H1 (cell line): ENCODE measurements around the gene PCCA. TPM values are rescaled to one million over a fixed set of nuclear protein-coding genes. Genes with fewer than 3 reads are reported as not detected.
A peak's percentile ranks its signal among the peaks of the same experiment; 100 is the strongest.

ENCODE experiments used
- CEBPB ChIP-seq: IDR thresholded peaks from 2 replicates; pipeline ENCODE4 v1.6.1; 2012; ENCODE audit warnings: low read depth, low read length
- KDM4A ChIP-seq: IDR thresholded peaks from one replicate; pipeline ENCODE4 v1.7.1; 2012; ENCODE audit warnings: low read depth, mild to moderate bottlenecking, moderate library complexity, low read length, inconsistent platforms; ENCODE audit not compliant: severe bottlenecking
- polyA plus RNA-seq, 7 experiments: library from polyadenylated mRNA; depleted of rRNA in 3 of 7; stranded (reverse) in 5 of 7; unstranded in 2 of 7; fragments of >200 nt in 5 of 7; fragments of 200-250 nt in 2 of 7; gene quantifications; 1 replicate in 5 of 7; 2 replicates in 1 of 7; 4 replicates in 1 of 7; pipeline versions ENCODE4 v1.2.1 to v1.2.3, GENCODE V29; 2011 to 2013; ENCODE audit warnings: missing spikeins in 2 of 7, mixed read lengths in 2 of 7
- total RNA-seq: library from RNA; stranded (reverse); fragmentation: NEBNext Ultra II Directional; extraction: Animal tissue kit (Norgen Biotek cat#: 25700); gene quantifications from 2 replicates; pipeline ENCODE4 v1.2.1, GENCODE V29; 2021
- TF ChIP-seq, protein P1 (sequence below): fragments of 300-600 bp; sonication (generic); IDR thresholded peaks from 2 replicates; pipeline ENCODE4 v1.7.1; 2012; ENCODE audit warnings: low read length, moderate library complexity, mild to moderate bottlenecking, inconsistent platforms; ENCODE audit not compliant: insufficient replicate concordance
- TF ChIP-seq, protein P2 (sequence below), 3 experiments: IDR thresholded peaks; 1 replicate in 2 of 3; 2 replicates in 1 of 3; pipeline versions ENCODE4 v1.5.1 to v1.6.1; 2011; ENCODE audit warnings: low read length in 3 of 3, mild to moderate bottlenecking in 3 of 3, inconsistent platforms in 2 of 3, low read depth in 1 of 3, moderate library complexity in 1 of 3; ENCODE audit not compliant: insufficient read depth in 1 of 3; ENCODE audit errors: control extremely low read depth in 1 of 3
- TF ChIP-seq, protein P3 (sequence below): IDR thresholded peaks from 2 replicates; pipeline ENCODE4 v1.6.1; 2012; ENCODE audit warnings: low read length, inconsistent platforms

The PCCA gene
- total and polyA plus RNA-seq, 2 of the 8 experiments (the other 6 are each of a cell fraction or from before 2014, with no cell fraction given) = 18.4 to 49.8 TPM

DNA sequence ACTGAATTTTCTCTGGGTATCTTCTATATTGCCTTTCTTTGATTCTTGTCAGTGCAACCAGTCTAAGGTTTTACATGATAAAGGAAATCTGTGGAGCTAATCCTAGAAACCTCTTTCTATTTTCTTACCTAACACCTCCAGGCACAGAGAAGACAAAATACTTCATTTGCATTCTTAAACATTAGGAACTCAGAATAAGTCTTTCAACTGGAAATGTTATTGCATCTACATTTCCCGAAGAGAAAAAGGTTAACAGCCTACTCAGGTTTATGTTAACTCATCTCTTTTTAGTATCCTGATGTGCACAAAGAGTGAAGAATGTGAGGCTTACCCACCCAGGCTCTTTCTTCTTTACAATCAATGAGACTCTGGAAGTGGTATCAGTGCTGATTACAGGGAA is 106.7 kb downstream of the PCCA start (continued):
- TF ChIP-seq, protein P1, sequence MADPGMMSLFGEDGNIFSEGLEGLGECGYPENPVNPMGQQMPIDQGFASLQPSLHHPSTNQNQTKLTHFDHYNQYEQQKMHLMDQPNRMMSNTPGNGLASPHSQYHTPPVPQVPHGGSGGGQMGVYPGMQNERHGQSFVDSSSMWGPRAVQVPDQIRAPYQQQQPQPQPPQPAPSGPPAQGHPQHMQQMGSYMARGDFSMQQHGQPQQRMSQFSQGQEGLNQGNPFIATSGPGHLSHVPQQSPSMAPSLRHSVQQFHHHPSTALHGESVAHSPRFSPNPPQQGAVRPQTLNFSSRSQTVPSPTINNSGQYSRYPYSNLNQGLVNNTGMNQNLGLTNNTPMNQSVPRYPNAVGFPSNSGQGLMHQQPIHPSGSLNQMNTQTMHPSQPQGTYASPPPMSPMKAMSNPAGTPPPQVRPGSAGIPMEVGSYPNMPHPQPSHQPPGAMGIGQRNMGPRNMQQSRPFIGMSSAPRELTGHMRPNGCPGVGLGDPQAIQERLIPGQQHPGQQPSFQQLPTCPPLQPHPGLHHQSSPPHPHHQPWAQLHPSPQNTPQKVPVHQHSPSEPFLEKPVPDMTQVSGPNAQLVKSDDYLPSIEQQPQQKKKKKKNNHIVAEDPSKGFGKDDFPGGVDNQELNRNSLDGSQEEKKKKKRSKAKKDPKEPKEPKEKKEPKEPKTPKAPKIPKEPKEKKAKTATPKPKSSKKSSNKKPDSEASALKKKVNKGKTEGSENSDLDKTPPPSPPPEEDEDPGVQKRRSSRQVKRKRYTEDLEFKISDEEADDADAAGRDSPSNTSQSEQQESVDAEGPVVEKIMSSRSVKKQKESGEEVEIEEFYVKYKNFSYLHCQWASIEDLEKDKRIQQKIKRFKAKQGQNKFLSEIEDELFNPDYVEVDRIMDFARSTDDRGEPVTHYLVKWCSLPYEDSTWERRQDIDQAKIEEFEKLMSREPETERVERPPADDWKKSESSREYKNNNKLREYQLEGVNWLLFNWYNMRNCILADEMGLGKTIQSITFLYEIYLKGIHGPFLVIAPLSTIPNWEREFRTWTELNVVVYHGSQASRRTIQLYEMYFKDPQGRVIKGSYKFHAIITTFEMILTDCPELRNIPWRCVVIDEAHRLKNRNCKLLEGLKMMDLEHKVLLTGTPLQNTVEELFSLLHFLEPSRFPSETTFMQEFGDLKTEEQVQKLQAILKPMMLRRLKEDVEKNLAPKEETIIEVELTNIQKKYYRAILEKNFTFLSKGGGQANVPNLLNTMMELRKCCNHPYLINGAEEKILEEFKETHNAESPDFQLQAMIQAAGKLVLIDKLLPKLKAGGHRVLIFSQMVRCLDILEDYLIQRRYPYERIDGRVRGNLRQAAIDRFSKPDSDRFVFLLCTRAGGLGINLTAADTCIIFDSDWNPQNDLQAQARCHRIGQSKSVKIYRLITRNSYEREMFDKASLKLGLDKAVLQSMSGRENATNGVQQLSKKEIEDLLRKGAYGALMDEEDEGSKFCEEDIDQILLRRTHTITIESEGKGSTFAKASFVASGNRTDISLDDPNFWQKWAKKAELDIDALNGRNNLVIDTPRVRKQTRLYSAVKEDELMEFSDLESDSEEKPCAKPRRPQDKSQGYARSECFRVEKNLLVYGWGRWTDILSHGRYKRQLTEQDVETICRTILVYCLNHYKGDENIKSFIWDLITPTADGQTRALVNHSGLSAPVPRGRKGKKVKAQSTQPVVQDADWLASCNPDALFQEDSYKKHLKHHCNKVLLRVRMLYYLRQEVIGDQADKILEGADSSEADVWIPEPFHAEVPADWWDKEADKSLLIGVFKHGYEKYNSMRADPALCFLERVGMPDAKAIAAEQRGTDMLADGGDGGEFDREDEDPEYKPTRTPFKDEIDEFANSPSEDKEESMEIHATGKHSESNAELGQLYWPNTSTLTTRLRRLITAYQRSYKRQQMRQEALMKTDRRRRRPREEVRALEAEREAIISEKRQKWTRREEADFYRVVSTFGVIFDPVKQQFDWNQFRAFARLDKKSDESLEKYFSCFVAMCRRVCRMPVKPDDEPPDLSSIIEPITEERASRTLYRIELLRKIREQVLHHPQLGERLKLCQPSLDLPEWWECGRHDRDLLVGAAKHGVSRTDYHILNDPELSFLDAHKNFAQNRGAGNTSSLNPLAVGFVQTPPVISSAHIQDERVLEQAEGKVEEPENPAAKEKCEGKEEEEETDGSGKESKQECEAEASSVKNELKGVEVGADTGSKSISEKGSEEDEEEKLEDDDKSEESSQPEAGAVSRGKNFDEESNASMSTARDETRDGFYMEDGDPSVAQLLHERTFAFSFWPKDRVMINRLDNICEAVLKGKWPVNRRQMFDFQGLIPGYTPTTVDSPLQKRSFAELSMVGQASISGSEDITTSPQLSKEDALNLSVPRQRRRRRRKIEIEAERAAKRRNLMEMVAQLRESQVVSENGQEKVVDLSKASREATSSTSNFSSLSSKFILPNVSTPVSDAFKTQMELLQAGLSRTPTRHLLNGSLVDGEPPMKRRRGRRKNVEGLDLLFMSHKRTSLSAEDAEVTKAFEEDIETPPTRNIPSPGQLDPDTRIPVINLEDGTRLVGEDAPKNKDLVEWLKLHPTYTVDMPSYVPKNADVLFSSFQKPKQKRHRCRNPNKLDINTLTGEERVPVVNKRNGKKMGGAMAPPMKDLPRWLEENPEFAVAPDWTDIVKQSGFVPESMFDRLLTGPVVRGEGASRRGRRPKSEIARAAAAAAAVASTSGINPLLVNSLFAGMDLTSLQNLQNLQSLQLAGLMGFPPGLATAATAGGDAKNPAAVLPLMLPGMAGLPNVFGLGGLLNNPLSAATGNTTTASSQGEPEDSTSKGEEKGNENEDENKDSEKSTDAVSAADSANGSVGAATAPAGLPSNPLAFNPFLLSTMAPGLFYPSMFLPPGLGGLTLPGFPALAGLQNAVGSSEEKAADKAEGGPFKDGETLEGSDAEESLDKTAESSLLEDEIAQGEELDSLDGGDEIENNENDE = peak; percentile 98
- TF ChIP-seq, protein P2, sequence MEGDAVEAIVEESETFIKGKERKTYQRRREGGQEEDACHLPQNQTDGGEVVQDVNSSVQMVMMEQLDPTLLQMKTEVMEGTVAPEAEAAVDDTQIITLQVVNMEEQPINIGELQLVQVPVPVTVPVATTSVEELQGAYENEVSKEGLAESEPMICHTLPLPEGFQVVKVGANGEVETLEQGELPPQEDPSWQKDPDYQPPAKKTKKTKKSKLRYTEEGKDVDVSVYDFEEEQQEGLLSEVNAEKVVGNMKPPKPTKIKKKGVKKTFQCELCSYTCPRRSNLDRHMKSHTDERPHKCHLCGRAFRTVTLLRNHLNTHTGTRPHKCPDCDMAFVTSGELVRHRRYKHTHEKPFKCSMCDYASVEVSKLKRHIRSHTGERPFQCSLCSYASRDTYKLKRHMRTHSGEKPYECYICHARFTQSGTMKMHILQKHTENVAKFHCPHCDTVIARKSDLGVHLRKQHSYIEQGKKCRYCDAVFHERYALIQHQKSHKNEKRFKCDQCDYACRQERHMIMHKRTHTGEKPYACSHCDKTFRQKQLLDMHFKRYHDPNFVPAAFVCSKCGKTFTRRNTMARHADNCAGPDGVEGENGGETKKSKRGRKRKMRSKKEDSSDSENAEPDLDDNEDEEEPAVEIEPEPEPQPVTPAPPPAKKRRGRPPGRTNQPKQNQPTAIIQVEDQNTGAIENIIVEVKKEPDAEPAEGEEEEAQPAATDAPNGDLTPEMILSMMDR (IDR thresholded peaks at IDR 0.05; ENCODE audit: control extremely low read depth in 1 of 3, insufficient read depth in 1 of 3, low read depth in 1 of 3, low read length in 3 of 3) = no peak
- TF ChIP-seq, protein P3, sequence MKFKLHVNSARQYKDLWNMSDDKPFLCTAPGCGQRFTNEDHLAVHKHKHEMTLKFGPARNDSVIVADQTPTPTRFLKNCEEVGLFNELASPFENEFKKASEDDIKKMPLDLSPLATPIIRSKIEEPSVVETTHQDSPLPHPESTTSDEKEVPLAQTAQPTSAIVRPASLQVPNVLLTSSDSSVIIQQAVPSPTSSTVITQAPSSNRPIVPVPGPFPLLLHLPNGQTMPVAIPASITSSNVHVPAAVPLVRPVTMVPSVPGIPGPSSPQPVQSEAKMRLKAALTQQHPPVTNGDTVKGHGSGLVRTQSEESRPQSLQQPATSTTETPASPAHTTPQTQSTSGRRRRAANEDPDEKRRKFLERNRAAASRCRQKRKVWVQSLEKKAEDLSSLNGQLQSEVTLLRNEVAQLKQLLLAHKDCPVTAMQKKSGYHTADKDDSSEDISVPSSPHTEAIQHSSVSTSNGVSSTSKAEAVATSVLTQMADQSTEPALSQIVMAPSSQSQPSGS = 0 out of 2 replicates have a peak, but pooled peaks have one; percentile 63
- TF ChIP-seq KDM4A (no peak), CEBPB (peak; percentile 51; the same call in 1 of the 2 replicates)
- TF ChIP-seq, all 59 proteins: peak for 8
